Endothelial cell of hepatic sinusoid (primary cell): ENCODE data around the gene POLE.

Experiments used
- in situ Hi-C: cut with HindIII; loops from 2 replicates; pipeline ENCODE4 v1.10.0; 2017; ENCODE audit warnings: low sequenced_read_pairs

POLE gene

GRCh38 chr12:132619071-132619385 is 68.1 kb downstream of the POLE start:
- in situ Hi-C loops = loop anchor here (5.0 to 25.0 kb wide), 2 partner anchors 38 to 182 kb away; no protein-coding TSS in a partner anchor

GRCh38 chr12:132618683-132619043 is 68.5 kb downstream of the POLE start, which contains the start of gene P2RX2:
Gene P2RX2 (plus strand): TSS chr12:132618776. CDS start chr12:132618817, 41 bp downstream.
- in situ Hi-C loops = loop anchor here (5.0 to 25.0 kb wide), 2 partner anchors 39 to 181 kb away; no protein-coding TSS in a partner anchor

GRCh38 chr12:132617822-132618682 is 69.1 kb downstream of the POLE start:
- in situ Hi-C loops = loop anchor here (5.0 to 25.0 kb wide), 2 partner anchors 39 to 181 kb away; no protein-coding TSS in a partner anchor

- in situ Hi-C loops = loop anchor here (5.0 to 25.0 kb wide), 2 partner anchors 40 to 180 kb away; no protein-coding TSS in a partner anchor
Observed at GRCh38 chr12:132617135-132617701, 69.9 kb downstream of the POLE start.

GRCh38 chr12:132615579-132616038 is 71.5 kb downstream of the POLE start:
- in situ Hi-C loops = loop anchor here (5.0 to 25.0 kb wide), 2 partner anchors 42 to 178 kb away; no protein-coding TSS in a partner anchor

GRCh38 chr12:132614861-132615578 is 72.1 kb downstream of the POLE start:
- in situ Hi-C loops = loop anchor here (5.0 to 25.0 kb wide), 2 partner anchors 42 to 178 kb away; no protein-coding TSS in a partner anchor

- in situ Hi-C loops = loop anchor here (25.0 kb wide), 1 partner anchor 177 kb away; no protein-coding TSS in a partner anchor
Observed at GRCh38 chr12:132614029-132614428, 73.1 kb downstream of the POLE start.

- in situ Hi-C loops = loop anchor here (25.0 kb wide), 1 partner anchor 174 kb away; no protein-coding TSS in a partner anchor
Observed at GRCh38 chr12:132611620-132612019, 75.5 kb downstream of the POLE start.

GRCh38 chr12:132610866-132611602 is 76.1 kb downstream of the POLE start:
- in situ Hi-C loops = loop anchor here (25.0 kb wide), 1 partner anchor 174 kb away; no protein-coding TSS in a partner anchor

- in situ Hi-C loops = loop anchor here (25.0 kb wide), 1 partner anchor 173 kb away; no protein-coding TSS in a partner anchor
Observed at GRCh38 chr12:132610051-132610759, 76.9 kb downstream of the POLE start, which contains the start of gene LRCOL1. Gene LRCOL1 (minus strand): TSS chr12:132610582. CDS start chr12:132606251, 4,331 bp downstream.

- in situ Hi-C loops = loop anchor here (25.0 kb wide), 1 partner anchor 171 kb away; no protein-coding TSS in a partner anchor
Observed at GRCh38 chr12:132608231-132609171, 78.6 kb downstream of the POLE start.

GRCh38 chr12:132606927-132607326 is 80.2 kb downstream of the POLE start:
- in situ Hi-C loops = loop anchor here (25.0 kb wide), 1 partner anchor 170 kb away; no protein-coding TSS in a partner anchor

GRCh38 chr12:132606466-132606865 is 80.7 kb downstream of the POLE start:
- in situ Hi-C loops = loop anchor here (25.0 kb wide), 1 partner anchor 169 kb away; no protein-coding TSS in a partner anchor

- in situ Hi-C loops = loop anchor here (25.0 kb wide), 1 partner anchor 169 kb away; no protein-coding TSS in a partner anchor
Observed at GRCh38 chr12:132605892-132606291, 81.2 kb downstream of the POLE start.

- in situ Hi-C loops = loop anchor here (25.0 kb wide), 1 partner anchor 168 kb away; no protein-coding TSS in a partner anchor
Observed at GRCh38 chr12:132604668-132605441, 82.3 kb downstream of the POLE start.

GRCh38 chr12:132604151-132604618 is 83.0 kb downstream of the POLE start:
- in situ Hi-C loops = loop anchor here (25.0 kb wide), 1 partner anchor 167 kb away; no protein-coding TSS in a partner anchor
